ENCODE results near the gene PRL. TPM values are rescaled to one million over a fixed set of nuclear protein-coding genes. Genes with fewer than 3 reads are reported as not detected.

The PRL gene
- total RNA-seq, 1 experiment from 2014 or later, result not detected

DNA sequence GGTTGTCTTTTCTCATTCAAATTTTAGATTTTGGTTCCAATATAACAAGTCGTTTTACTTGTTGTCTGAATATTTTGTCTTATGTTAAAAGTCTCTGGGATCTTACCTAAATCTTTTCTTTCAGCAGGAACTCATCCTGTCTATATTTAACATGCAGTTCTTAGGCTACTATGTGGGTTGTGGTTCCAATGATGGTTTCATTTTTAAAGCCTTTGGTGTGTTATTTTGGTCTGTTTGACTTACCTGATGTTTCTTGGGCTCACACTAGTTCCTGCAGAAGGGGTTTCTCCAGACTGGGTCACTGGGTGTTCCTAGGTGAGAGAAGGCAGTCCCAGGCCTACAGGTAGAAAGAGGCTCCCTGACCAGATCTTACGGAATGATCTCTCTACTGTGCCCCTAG is 17.4 kb downstream of the PRL start:
- intact Hi-C loops (cut with micrococcal nuclease; ENCODE audit: unreplicated experiment), result no loop called here
- no peaks in the 10 kb centered on the region for H3K27me3 ChIP-seq (ENCODE audit: insufficient read depth, low read depth)
- TF ChIP-seq CTCF (conservative IDR thresholded peaks at IDR 0.05), result no peak
- no peak for TF ChIP-seq EZH2 (IDR thresholded peaks at IDR 0.05; ENCODE audit: low read depth)

GRCh38 chr6:22271081-22271480 is 25.8 kb downstream of the PRL start:
- Histone ChIP-seq H4K20me1 (ENCODE audit: insufficient read depth) (no peaks in the 10 kb centered on the region), H3K9me3 (ENCODE audit: insufficient read depth, low read depth) (no peaks in the 10 kb centered on the region), H3K9me2 (ENCODE audit: insufficient read depth) (no peaks in the 10 kb centered on the region), H3K4me1 (replicated peaks; ENCODE audit: insufficient read depth) (no peaks in the 10 kb centered on the region), H3K27me3 (ENCODE audit: insufficient read depth, low read depth) (no peaks in the 10 kb centered on the region), H3F3A (ENCODE audit: insufficient read depth, low read depth) (no peaks in the 10 kb centered on the region), H3K36me3 (ENCODE audit: low read depth) (no peaks in the 10 kb centered on the region), H2AFZ (no peak overlapping the region), H3K4me2 (no peak overlapping the region), H3K27ac (no peak overlapping the region), H3K79me2 (ENCODE audit: low read depth) (no peaks in the 10 kb centered on the region), H3K4me3 (no peak overlapping the region)
- no TSS peak for BruUV-seq (replicated peaks)
- TF ChIP-seq CTCF (conservative IDR thresholded peaks at IDR 0.05) (no peak), EZH2 (IDR thresholded peaks at IDR 0.05; ENCODE audit: low read depth) (no peak)
- intact Hi-C loops (cut with micrococcal nuclease; ENCODE audit: unreplicated experiment), result no loop called here
- no peak for DNase-seq
- ChIA-PET CTCF (no interaction called here), POLR2A (ENCODE audit: unreplicated experiment) (no interaction called here)

More for the DNA sequence above, 17.4 kb downstream of the PRL start:
- Histone ChIP-seq H3K27ac (no peak overlapping the region), H3K9me2 (ENCODE audit: insufficient read depth) (no peaks in the 10 kb centered on the region), H4K20me1 (ENCODE audit: insufficient read depth) (no peaks in the 10 kb centered on the region), H3K79me2 (ENCODE audit: low read depth) (no peaks in the 10 kb centered on the region), H3K9me3 (ENCODE audit: insufficient read depth, low read depth) (no peaks in the 10 kb centered on the region), H2AFZ (no peak overlapping the region), H3K4me3 (no peak overlapping the region), H3K4me1 (replicated peaks; ENCODE audit: insufficient read depth) (no peaks in the 10 kb centered on the region), H3K4me2 (no peak overlapping the region), H3F3A (ENCODE audit: insufficient read depth, low read depth) (no peaks in the 10 kb centered on the region), H3K36me3 (ENCODE audit: low read depth) (no peaks in the 10 kb centered on the region)
- BruUV-seq (replicated peaks), result no TSS peak
- ChIA-PET POLR2A (ENCODE audit: unreplicated experiment) (no interaction called here), CTCF (no interaction called here)
- DNase-seq, result no peak

GRCh38 chr6:22263748-22264147 is 33.1 kb downstream of the PRL start:
- no peaks in the 10 kb centered on the region for H3F3A ChIP-seq (ENCODE audit: insufficient read depth, low read depth)
- no peaks in the 10 kb centered on the region for H3K9me2 ChIP-seq (ENCODE audit: insufficient read depth)
- H4K20me1 ChIP-seq (ENCODE audit: insufficient read depth), result no peaks in the 10 kb centered on the region
- no peak overlapping the region for H3K4me2 ChIP-seq
- H2AFZ ChIP-seq, result no peak overlapping the region
- no peak overlapping the region for H3K4me3 ChIP-seq
- ChIA-PET POLR2A (ENCODE audit: unreplicated experiment) (no interaction called here), CTCF (no interaction called here)
- no peak overlapping the region for H3K27ac ChIP-seq
- no TSS peak for BruUV-seq (replicated peaks)
- TF ChIP-seq CTCF (conservative IDR thresholded peaks at IDR 0.05), result no peak
- no peak for TF ChIP-seq EZH2 (IDR thresholded peaks at IDR 0.05; ENCODE audit: low read depth)
- no peaks in the 10 kb centered on the region for H3K36me3 ChIP-seq (ENCODE audit: low read depth)
- intact Hi-C loops (cut with micrococcal nuclease; ENCODE audit: unreplicated experiment), result no loop called here
- H3K27me3 ChIP-seq (ENCODE audit: insufficient read depth, low read depth), result no peaks in the 10 kb centered on the region
- no peaks in the 10 kb centered on the region for H3K9me3 ChIP-seq (ENCODE audit: insufficient read depth, low read depth)
- H3K4me1 ChIP-seq (replicated peaks; ENCODE audit: insufficient read depth), result no peaks in the 10 kb centered on the region
- DNase-seq, result no peak
- no peaks in the 10 kb centered on the region for H3K79me2 ChIP-seq (ENCODE audit: low read depth)

Data from PC-9 (cell line).